HepG2 (cell line): ENCODE data around the gene RBM18. TPM values are rescaled to one million over a fixed set of nuclear protein-coding genes. Genes with fewer than 3 reads are reported as not detected.

Experiments used
- ATAC-seq: fragments of 200-7000 bp; cut with Tn5 transposase; 3 replicates; pipeline ENCODE4 v1.9.1; 2020; ENCODE audit warnings: mild to moderate bottlenecking, moderate library complexity
- BruUV-seq: library from RNA; stranded (reverse); fragments of 400-500 nt; replicated peaks from 2 replicates; lab custom pipeline; 2021; lab: Mats Ljungman, UMichigan
- CTCF ChIA-PET: fragments of 300-600 bp; formaldehyde crosslinking; extraction: SDS; loops from one replicate; lab custom pipeline; 2021; ENCODE audit warnings: low total read pairs, inconsistent platforms, low intra/inter-chr PET ratio; lab: Yijun Ruan, JAX
- POLR2A ChIA-PET: fragments of 350-600 bp; sonication (Branson Sonifier 250); formaldehyde crosslinking; loops from one replicate; lab custom pipeline; 2020; ENCODE audit warnings: antibody characterized with exemption, inconsistent platforms; lab: Yijun Ruan, JAX
- DNase-seq: peaks from one replicate; pipeline ENCODE4 v3.0.0-alpha.2; 2015; ENCODE audit warnings: low spot score
- FAIRE-seq: peaks from 3 replicates; lab custom pipeline; 2011; peaks lifted over from hg19 to GRCh38; lab: Jason Lieb, UNC
- H2AFZ ChIP-seq: one replicate; pipeline ENCODE4 v1.6.1; 2011; ENCODE audit warnings: low read length, inconsistent platforms
- H3K27ac ChIP-seq: fragments of 300-600 bp; 3 replicates; pipeline ENCODE4 v1.8.0; 2011; ENCODE audit warnings: mixed run types, mild to moderate bottlenecking, mixed read lengths, low read length, inconsistent platforms; ENCODE audit not compliant: insufficient read depth; ENCODE audit errors: extremely low read length
- H3K27me3 ChIP-seq, 2 experiments: fragments of 200-600 bp in 1 of 2; 2 replicates in 1 of 2; 3 replicates in 1 of 2; pipeline versions ENCODE4 v1.6.0 to v1.8.0; 2011; ENCODE audit warnings: low read length in 2 of 2, mild to moderate bottlenecking in 2 of 2, moderate library complexity in 2 of 2, inconsistent platforms in 1 of 2; ENCODE audit not compliant: insufficient read depth in 2 of 2, control insufficient read depth in 1 of 2
- H3K36me3 ChIP-seq, 2 experiments: fragments of 200-600 bp in 1 of 2; replicated peaks in 1 of 2; 2 replicates in 1 of 2; 3 replicates in 1 of 2; pipeline versions ENCODE4 v1.5.1 to v1.8.0; 2011; ENCODE audit warnings: low read length in 2 of 2, inconsistent platforms in 1 of 2; ENCODE audit not compliant: insufficient read depth in 2 of 2, control insufficient read depth in 1 of 2
- H3K4me1 ChIP-seq: 2 replicates; pipeline ENCODE4 v1.5.1; 2012; ENCODE audit warnings: low read length, inconsistent platforms; ENCODE audit not compliant: insufficient read depth
- H3K4me2 ChIP-seq: 2 replicates; pipeline ENCODE4 v1.6.0; 2011; ENCODE audit warnings: low read depth, low read length, inconsistent platforms
- H3K4me3 ChIP-seq, 3 experiments: fragments of 200-600 bp in 1 of 3; sonication (generic), shearing (Covaris generic) in 1 of 3; replicated peaks in 1 of 3; 2 replicates each; pipeline ENCODE4 v1.5.1; 2011 to 2016; ENCODE audit warnings: low read length in 3 of 3, inconsistent platforms in 2 of 3, low read depth in 2 of 3, mild to moderate bottlenecking in 2 of 3, control low read depth in 1 of 3, mixed read lengths in 1 of 3; ENCODE audit not compliant: insufficient read depth in 1 of 3
- H3K79me2 ChIP-seq: one replicate; pipeline ENCODE4 v1.6.1; 2011; ENCODE audit warnings: low read length, inconsistent platforms; ENCODE audit not compliant: insufficient read depth
- H3K9ac ChIP-seq: 2 replicates; pipeline ENCODE4 v1.6.0; 2011; ENCODE audit warnings: mild to moderate bottlenecking, low read depth, low read length, inconsistent platforms; ENCODE audit not compliant: insufficient read depth
- H3K9me3 ChIP-seq: 2 replicates; pipeline ENCODE4 v1.5.1; 2012; ENCODE audit warnings: mild to moderate bottlenecking, low read length
- H4K20me1 ChIP-seq: 2 replicates; pipeline ENCODE4 v1.6.0; 2011; ENCODE audit warnings: inconsistent platforms, mild to moderate bottlenecking, low read length, moderate library complexity; ENCODE audit not compliant: insufficient read depth
- BHLHE40 ChIP-seq: IDR thresholded peaks from 2 replicates; pipeline ENCODE4 v1.6.1; 2011; ENCODE audit warnings: low read length, improper control_type of control experiment
- HHEX ChIP-seq: IDR thresholded peaks from 2 replicates; pipeline ENCODE4 v1.6.1; 2016; ENCODE audit warnings: control low read depth
- HIC2 ChIP-seq: sonication (generic); formaldehyde crosslinking; IDR thresholded peaks from 2 replicates; pipeline ENCODE4 v1.9.0; 2022; ENCODE audit warnings: low read depth, missing genetic modification reagents
- HOXA9 ChIP-seq: sonication (generic); formaldehyde crosslinking; IDR thresholded peaks from 2 replicates; pipeline ENCODE4 v1.8.1; 2022; ENCODE audit warnings: missing genetic modification reagents, mild to moderate bottlenecking, moderate library complexity, borderline replicate concordance
- LCORL ChIP-seq, 2 experiments: fragments of 450-650 bp in 1 of 2; sonication (generic) in 1 of 2; formaldehyde crosslinking in 1 of 2; IDR thresholded peaks; 2 replicates each; pipeline versions ENCODE4 v1.5.0 to v1.6.1; 2017 to 2020; ENCODE audit warnings: antibody characterized with exemption in 1 of 2, missing genetic modification reagents in 1 of 2
- REL ChIP-seq: sonication (generic); formaldehyde crosslinking; conservative IDR thresholded peaks from 2 replicates; pipeline ENCODE4 v1.8.0; 2022; ENCODE audit warnings: mild to moderate bottlenecking, missing genetic modification reagents, moderate library complexity
- SALL1 ChIP-seq: sonication (generic); formaldehyde crosslinking; IDR thresholded peaks from 2 replicates; pipeline ENCODE4 v1.8.0; 2022; ENCODE audit warnings: mild to moderate bottlenecking, missing genetic modification reagents
- TMF1 ChIP-seq: sonication (generic); formaldehyde crosslinking; IDR thresholded peaks from 2 replicates; pipeline ENCODE4 v1.8.1; 2022; ENCODE audit warnings: low read depth, missing genetic modification reagents
- ZBTB8A ChIP-seq: sonication (generic); formaldehyde crosslinking; IDR thresholded peaks from 2 replicates; pipeline ENCODE4 v1.4.0; 2020; ENCODE audit warnings: mild to moderate bottlenecking, low read depth, missing genetic modification reagents, borderline replicate concordance
- ZNF335 ChIP-seq: sonication (generic); formaldehyde crosslinking; IDR thresholded peaks from 2 replicates; pipeline ENCODE4 v1.4.0; 2020; ENCODE audit warnings: missing genetic modification reagents
- ZNF451 ChIP-seq: sonication (generic); formaldehyde crosslinking; IDR thresholded peaks from 2 replicates; pipeline ENCODE4 v1.5.0; 2020; ENCODE audit warnings: mild to moderate bottlenecking, missing genetic modification reagents
- ZNF615 ChIP-seq: sonication (generic); formaldehyde crosslinking; IDR thresholded peaks from 2 replicates; pipeline ENCODE4 v1.5.0; 2020; ENCODE audit warnings: mild to moderate bottlenecking, missing genetic modification reagents, borderline replicate concordance
- ZNF768 ChIP-seq: sonication (generic); formaldehyde crosslinking; IDR thresholded peaks from 2 replicates; pipeline ENCODE4 v1.4.0; 2020; ENCODE audit warnings: missing genetic modification reagents
- ZNF83 ChIP-seq: sonication (generic); formaldehyde crosslinking; IDR thresholded peaks from 2 replicates; pipeline ENCODE4 v1.4.0; 2020; ENCODE audit warnings: missing genetic modification reagents, mild to moderate bottlenecking, borderline replicate concordance
- WGBS: methylation state at CpG from one replicate; pipeline ENCODE4 v1.1.6; 2017; ENCODE audit warnings: low lambda C conversion rate; 5-methylcytosine and 5-hydroxymethylcytosine counted together
- in situ Hi-C: cut with HindIII; loops from 2 replicates; pipeline ENCODE4 v1.10.0; 2017; ENCODE audit warnings: low pct_unique_long_range_greater_than_20kb; ENCODE audit not compliant: extremely low pct_ligation_motif_present
- intact Hi-C: fragments of 100-400 bp; cut with micrococcal nuclease; formaldehyde crosslinking; loops from one replicate; pipeline ENCODE4 v1.10.0; 2022; ENCODE audit not compliant: unreplicated experiment
- polyA plus RNA-seq, 8 experiments: library from polyadenylated mRNA; depleted of rRNA in 3 of 8; stranded (reverse) in 7 of 8; unstranded in 1 of 8; fragments of >200 nt; fragmentation: Illumina TruSeq in 4 of 8; extraction: Trizol in 4 of 8; gene quantifications; 2 replicates each; pipeline versions ENCODE4 v1.2.1 to v1.2.3, GENCODE V29; 2011 to 2016; ENCODE audit warnings: low read depth in 4 of 8, missing spikeins in 1 of 8, mixed read lengths in 1 of 8; ENCODE audit not compliant: insufficient read depth in 1 of 8
- total RNA-seq, 5 experiments: library from RNA; depleted of rRNA; stranded (reverse); fragments of >200 nt; fragmentation: Illumina TruSeq; extraction: Trizol; gene quantifications; 2 replicates each; pipeline ENCODE4 v1.2.3, GENCODE V29; 2016; ENCODE audit warnings: low read depth in 1 of 5

Gene RBM18
- total and polyA plus RNA-seq, 2 of the 13 experiments (the other 11 are each of a cell fraction or from before 2014, with no cell fraction given), result 12.6 to 16.6 TPM

GRCh38 chr9:122277285-122277897 lies 12.8 kb upstream of the RBM18 start:
- no peak for ATAC-seq
- H3K79me2 ChIP-seq, result peaks cover 10% of the 10 kb centered on the region
- H3K27me3 ChIP-seq, result no peaks in the 10 kb centered on the region
- H3K9me3 ChIP-seq, result peaks cover 4% of the 10 kb centered on the region; the same call in 1 of the 2 replicates
- H3K4me2 ChIP-seq, result no peak overlapping the region
- peaks cover 14% of the 10 kb centered on the region for H3K4me1 ChIP-seq
- TF ChIP-seq HOXA9 (CRISPR knock-in tag) (no peak), TMF1 (no peak), REL (CRISPR knock-in tag) (no peak), ZNF83 (no peak), HIC2 (no peak), ZNF615 (no peak), ZNF768 (no peak), ZNF451 (no peak), ZNF335 (no peak), LCORL (IDR thresholded peaks at IDR 0.05) (no peak), LCORL (CRISPR knock-in tag; IDR thresholded peaks at IDR 0.05) (no peak), ZBTB8A (CRISPR knock-in tag) (no peak), HHEX (CRISPR knock-in tag) (no peak), SALL1 (CRISPR knock-in tag) (no peak), BHLHE40 (no peak)
- no peak for DNase-seq
- CTCF ChIA-PET, result no interaction called here
- POLR2A ChIA-PET, result interaction anchor here (2.5 kb wide), 1 partner anchor 13 kb away, joined by 16 read pairs; the partner anchor contains the start of genes MRRF and RBM18
- no peak overlapping the region for H3K4me3 ChIP-seq
- WGBS, result over 99% methylated on average over 10 of the region's 10 CpGs
- no TSS peak for BruUV-seq
- H3K9ac ChIP-seq, result no peak overlapping the region
- peaks cover 8 to 31% of the 10 kb centered on the region in 2 experiments for H3K36me3 ChIP-seq
- no peak for FAIRE-seq
- intact Hi-C loops (no loop called here), in situ Hi-C loops (no loop called here)
- no peaks in the 10 kb centered on the region for H4K20me1 ChIP-seq
- no peak overlapping the region for H3K27ac ChIP-seq
- H2AFZ ChIP-seq, result no peak overlapping the region
